ENCODE data around the gene RASL10B.

RASL10B gene

DNA sequence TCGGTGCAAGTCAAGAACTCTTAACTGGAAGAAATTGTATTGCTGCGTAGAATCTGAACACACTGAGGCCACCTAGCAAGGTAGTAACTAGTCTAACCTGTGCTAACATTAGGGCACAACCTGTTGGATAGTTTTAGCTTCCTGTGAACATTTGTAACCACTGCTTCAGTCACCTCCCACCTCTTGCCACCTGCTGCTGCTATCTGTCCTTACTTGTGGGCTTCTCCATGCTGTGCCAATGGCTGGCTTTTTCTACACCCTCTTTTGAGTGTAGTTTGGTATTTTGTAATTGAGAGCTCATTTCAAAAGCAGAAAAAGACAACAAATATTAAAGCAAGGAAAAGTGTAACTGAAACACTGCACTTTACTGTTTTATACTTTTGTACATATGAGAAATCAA, 7.7 kb upstream of the RASL10B start:
- no peak for DNase-seq

DNA sequence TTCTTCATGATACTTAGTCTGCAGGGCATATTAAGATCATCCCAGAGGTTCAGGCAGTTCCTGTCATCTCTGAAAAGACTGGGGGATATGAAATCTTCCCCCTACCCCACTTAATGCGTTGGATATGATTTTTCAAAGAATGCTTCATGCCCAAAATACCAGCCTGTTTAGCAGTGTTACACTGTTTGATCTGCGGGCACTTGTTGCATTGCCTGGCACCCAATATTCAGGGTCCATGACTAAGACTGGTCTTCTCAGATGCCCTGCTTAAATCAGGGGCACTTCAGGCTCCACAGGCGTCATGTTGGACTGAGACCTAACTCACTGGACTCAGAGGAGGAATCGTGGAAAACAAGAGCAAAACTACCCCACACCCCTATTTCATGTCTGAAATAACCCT, 6.4 kb upstream of the RASL10B start:
- no peak for DNase-seq

- no peak for DNase-seq
These were observed 5.7 kb upstream of the RASL10B start for GRCh38 chr17:35725802-35726126.

DNA sequence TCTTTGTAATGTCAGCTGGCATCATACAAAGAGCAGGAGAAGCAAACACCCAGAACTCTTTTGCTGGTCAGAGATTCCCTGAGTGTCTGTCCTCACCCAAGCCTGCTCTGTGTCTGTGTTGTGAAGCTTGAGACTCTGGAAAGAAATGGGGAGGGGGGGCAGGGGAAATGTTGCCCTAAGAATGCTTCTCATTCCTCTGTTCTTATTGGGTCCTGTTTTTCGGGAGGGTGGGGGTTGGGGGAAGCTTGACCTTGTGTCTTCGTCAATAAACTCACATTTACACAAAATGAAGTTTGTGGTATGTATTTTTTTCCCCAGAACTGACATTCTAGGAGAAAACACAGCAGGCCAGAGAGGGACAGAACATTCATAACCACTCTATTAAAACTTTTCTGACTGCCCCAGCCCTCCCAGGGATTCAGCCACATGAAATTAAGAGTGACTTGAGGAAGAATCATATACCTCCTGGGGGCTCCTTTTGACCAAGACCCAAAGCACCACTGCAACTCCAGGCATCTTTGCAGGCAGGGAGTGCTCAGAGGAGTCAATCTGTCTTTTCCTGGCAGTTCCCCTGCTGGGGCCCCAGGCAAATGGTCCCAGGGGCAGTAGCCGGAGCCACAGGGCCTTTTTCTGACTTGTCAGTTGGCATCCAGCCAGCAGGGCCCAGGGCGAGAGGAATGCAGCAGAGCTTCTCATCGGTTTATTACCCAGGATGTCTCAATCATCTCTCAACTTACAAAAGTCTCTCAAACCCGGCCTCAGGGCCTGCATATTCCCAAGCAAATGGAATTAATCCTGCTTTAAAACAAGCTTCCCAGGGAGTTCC, 5.1 kb upstream of the RASL10B start:
- no peak for DNase-seq

- no peak for DNase-seq
These were observed 4.4 kb upstream of the RASL10B start for GRCh38 chr17:35726953-35727460.

GRCh38 chr17:35727635-35728034, 3.8 kb upstream of the RASL10B start:
- no peak for DNase-seq

DNA sequence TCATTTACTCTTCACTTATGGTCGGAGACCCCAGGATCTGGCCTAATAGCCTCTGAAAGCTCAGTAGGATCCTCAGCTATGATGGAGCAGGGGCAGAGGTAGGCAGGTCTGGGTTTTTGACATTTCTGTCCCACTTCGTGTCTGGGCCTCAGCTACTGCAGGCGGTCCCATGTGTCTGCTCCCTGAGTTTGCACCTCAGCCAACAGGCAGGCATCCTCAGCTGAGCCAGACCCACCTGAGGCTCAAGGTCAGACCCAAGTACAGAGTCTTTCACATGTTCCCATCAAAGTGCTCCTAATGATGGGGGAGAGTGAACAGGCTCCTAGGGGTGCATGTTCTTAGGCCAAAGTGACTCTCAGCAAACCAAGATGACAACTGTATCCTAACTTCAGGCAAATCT, 2.9 kb upstream of the RASL10B start:
- DNase-seq = no peak

DNA sequence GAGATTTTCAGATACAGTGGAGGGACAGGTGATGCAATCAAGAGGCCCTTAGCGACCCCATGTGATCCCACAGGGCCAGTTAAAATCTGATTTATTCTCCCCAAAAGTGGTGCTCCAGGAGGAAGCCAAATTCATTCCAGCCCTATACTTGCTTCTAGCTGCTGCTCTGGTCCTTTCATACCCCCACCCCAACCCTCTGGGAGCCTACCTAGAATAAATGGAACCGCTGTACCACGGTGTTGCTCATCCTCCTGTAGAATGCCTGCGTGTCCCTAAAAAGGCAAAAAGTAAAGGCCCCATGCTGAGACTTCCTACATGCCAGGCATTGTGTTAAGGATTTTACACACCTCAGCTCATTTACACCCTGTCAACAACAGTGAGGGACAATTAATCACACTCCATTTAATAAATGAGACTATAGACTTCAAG, 2.0 kb upstream of the RASL10B start:
- no peak for DNase-seq

- DNase-seq = no peak
These were observed 936 bp upstream of the RASL10B start for GRCh38 chr17:35730400-35731005.

GRCh38 chr17:35731917-35732805, 722 bp downstream of the RASL10B start:
- no peak for DNase-seq

DNA sequence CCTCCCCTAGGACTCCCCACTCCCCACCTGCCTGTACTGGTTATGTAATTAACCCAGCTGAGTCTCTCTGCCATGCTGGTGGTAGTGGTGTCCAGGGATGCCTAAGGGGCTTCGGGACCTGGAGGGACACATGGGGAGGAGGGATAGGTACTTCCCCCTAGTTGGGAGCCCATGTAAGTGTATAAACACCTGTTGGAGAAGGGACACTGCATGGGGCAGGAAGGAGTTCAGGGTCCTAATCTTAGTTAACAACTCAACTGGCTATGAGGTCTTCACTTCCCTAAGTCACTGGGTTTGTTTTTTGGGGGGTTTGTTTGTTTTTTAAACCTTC, 1.3 kb downstream of the RASL10B start:
- DNase-seq = no peak

DNA sequence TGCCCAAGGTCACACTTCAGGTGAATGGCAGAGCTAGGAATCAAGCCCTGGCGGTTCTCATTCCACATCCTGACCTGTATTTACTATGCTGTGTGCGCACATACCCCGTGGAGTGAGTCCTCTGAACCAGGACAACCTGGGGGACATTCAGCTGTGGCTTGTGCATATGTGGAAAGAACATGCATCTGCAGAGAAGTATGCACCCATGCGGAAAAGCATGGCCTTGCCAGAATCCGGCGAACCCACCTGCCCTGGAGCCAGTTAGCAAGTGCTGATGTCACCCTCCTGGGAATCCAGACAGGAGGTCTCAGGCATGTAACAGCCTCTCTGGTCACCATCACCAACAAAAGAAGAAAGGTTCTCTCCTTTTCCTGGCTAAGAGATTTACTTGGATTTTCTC, 1.9 kb downstream of the RASL10B start:
- DNase-seq = no peak

GRCh38 chr17:35734396-35734795, 3.0 kb downstream of the RASL10B start:
- DNase-seq = no peak

GRCh38 chr17:35735036-35735805, 3.8 kb downstream of the RASL10B start:
- no peak for DNase-seq

DNA sequence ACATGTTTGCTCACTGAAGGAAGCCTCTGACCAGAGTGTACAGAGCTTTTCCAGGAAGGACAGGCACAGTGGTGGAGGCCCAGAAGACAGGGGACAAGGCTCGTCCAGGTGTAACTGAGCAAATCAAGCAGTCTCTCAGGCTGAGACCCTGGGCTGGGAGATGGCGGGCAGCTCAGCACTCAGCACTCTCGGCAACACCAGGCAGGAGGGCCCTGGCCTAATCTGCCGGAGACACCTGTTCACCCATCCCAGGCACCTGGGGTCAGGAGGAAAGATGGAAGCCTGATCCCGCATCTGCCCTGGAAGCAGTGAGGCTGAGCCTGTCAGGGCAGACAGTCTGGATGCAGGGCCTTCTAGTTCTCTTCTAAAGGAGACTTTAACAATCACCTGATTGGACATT, 4.8 kb downstream of the RASL10B start:
- DNase-seq = no peak

DNA sequence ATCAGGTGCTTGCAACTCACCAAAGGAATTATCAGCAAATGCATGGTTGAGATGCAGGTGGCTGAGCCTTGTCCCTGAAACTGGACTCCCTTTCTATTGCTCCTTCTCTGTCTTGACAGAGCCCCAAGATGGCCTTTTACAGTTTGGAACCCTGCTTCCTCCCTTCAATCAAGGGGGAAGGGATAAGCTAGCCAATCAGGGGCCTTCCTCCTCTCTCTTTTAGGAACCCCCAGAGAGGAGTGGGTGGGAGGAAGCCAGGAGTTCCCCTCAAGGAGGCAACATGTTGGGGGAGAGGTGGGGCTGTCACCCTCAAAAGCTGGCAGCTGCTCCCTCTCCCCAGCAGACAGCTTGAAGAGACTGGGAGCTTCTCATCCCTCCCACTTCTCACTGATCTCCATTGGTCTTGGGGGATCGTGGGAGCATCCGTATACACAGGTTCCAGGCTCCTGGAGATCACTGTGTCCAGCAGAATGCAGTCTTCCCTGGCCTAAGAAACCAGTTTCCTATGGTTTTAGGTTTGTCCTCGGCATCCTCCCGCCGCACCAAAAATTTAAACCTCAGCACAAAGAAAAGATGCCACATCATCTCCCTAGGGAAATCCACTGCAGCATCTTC, 7.2 kb downstream of the RASL10B start:
- DNase-seq = no peak

DNA sequence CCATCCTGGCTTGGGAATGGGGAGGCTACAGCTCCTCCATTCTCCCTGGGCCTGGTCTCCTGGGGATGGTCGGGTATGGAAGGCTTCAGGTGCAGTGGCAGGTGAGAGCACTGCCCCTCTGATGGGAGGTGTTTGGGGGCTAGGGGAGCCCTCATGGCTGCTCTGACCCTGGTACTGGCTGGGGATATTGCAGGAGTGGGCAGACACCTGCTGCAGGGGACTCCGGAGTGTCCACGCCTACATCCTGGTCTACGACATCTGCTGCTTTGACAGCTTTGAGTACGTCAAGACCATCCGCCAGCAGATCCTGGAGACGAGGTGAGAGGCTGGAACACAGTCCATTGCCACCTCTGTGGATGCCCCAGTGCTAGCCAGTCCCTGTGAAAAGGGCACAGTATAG, 8.8 kb downstream of the RASL10B start:
- no peak for DNase-seq

DNA sequence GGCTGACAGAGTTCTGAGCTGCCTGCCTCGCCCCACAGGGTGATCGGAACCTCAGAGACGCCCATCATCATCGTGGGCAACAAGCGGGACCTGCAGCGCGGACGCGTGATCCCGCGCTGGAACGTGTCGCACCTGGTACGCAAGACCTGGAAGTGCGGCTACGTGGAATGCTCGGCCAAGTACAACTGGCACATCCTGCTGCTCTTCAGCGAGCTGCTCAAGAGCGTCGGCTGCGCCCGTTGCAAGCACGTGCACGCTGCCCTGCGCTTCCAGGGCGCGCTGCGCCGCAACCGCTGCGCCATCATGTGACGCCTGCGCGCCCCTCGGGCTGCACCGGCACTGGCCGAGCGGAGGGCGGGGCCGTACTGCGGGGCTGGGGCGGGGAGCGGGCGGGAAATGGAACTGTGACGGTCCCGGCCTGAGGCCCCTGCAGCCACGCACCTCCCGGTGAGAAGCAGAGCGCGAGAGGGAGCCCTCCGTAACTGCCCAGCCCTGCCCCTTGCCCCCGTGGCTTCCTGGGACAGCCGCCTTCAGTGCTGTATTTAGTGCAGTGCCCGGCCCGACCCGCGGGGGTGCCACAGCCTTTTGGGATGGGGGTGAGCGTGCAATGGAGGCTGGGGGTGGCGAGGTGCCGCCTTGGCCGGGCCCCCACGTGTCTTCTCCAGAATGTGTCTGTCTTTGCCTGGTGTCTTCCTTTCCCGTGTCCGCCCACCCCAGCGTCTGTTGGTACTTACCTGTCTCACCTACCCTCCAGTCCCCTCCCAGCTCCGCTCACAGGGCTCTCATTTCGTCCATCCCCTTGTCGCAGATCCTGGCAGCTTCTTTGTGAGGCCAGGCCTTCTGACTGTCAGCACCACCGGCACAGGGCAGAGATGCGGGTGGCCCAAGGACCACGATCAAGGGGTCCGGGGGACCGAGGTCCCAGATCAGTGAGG, 9.8 kb downstream of the RASL10B start:
- DNase-seq = no peak

- DNase-seq = no peak
These were observed 11.1 kb downstream of the RASL10B start for GRCh38 chr17:35742496-35742895.

GRCh38 chr17:35742896-35743477, 11.5 kb downstream of the RASL10B start:
- no peak for DNase-seq

All from COR-L47 (cell line).